HEK293 (cell line): Measurements from ENCODE around the gene TRIM72.
A peak's percentile ranks its signal among the peaks of the same experiment; 100 is the strongest.

ENCODE experiments used
- CTCF ChIA-PET: fragments of 350-600 bp; formaldehyde crosslinking; extraction: SDS; loops from one replicate; lab custom pipeline; 2021; ENCODE audit warnings: antibody characterized with exemption; lab: Yijun Ruan, JAX
- POLR2A ChIA-PET: fragments of 300-600 bp; formaldehyde crosslinking; extraction: SDS; loops from one replicate; lab custom pipeline; 2020; ENCODE audit warnings: antibody characterized with exemption, inconsistent platforms; lab: Yijun Ruan, JAX
- H3K27ac ChIP-seq: fragments of 200-500 bp; sonication (Bioruptor generic); 2 replicates; pipeline ENCODE4 v1.5.1; 2014; ENCODE audit warnings: low read depth, low read length, control low read depth, inconsistent platforms; ENCODE audit errors: extremely low read depth
- H3K36me3 ChIP-seq, 2 experiments: fragments of 200-500 bp in 1 of 2; sonication (Bioruptor generic) in 1 of 2; 1 replicate in 1 of 2; 2 replicates in 1 of 2; pipeline ENCODE4 v1.5.1; 2014 to 2017; ENCODE audit warnings: inconsistent platforms in 2 of 2, low read length in 2 of 2; ENCODE audit not compliant: control insufficient read depth in 2 of 2, insufficient read depth in 1 of 2
- H3K4me1 ChIP-seq: fragments of 200-500 bp; sonication (Bioruptor generic); 2 replicates; pipeline ENCODE4 v1.5.1; 2014; ENCODE audit warnings: mild to moderate bottlenecking, low read length, inconsistent platforms; ENCODE audit not compliant: control insufficient read depth, insufficient read depth
- H3K4me3 ChIP-seq: 2 replicates; pipeline ENCODE4 v1.5.1; 2011; ENCODE audit warnings: low read depth, mild to moderate bottlenecking, control low read depth, low read length, moderate library complexity
- H3K9me3 ChIP-seq: fragments of 200-500 bp; sonication (Bioruptor generic); 2 replicates; pipeline ENCODE4 v1.5.1; 2014; ENCODE audit warnings: low read depth, low read length, inconsistent platforms; ENCODE audit not compliant: control insufficient read depth, insufficient read depth
- EGR2 ChIP-seq: fragments of 450-650 bp; formaldehyde crosslinking; IDR thresholded peaks from 2 replicates; pipeline ENCODE4 v1.5.1; 2016; ENCODE audit warnings: low read depth, missing biosample characterization, missing genetic modification characterization
- MZF1 ChIP-seq: fragments of 450-650 bp; formaldehyde crosslinking; IDR thresholded peaks from 2 replicates; pipeline ENCODE4 v1.5.1; 2017; ENCODE audit warnings: missing biosample characterization, missing genetic modification characterization, borderline replicate concordance
- ZBTB17 ChIP-seq: fragments of 450-650 bp; formaldehyde crosslinking; IDR thresholded peaks from 2 replicates; pipeline ENCODE4 v1.5.1; 2016; ENCODE audit warnings: missing biosample characterization, missing genetic modification characterization
- ZBTB48 ChIP-seq: fragments of 450-650 bp; formaldehyde crosslinking; IDR thresholded peaks from 2 replicates; pipeline ENCODE4 v1.5.1; 2016; ENCODE audit warnings: missing biosample characterization, missing genetic modification characterization
- ZNF138 ChIP-seq: fragments of 450-650 bp; formaldehyde crosslinking; IDR thresholded peaks from 2 replicates; pipeline ENCODE4 v1.5.1; 2016; ENCODE audit warnings: missing biosample characterization, missing genetic modification characterization, borderline replicate concordance
- ZNF140 ChIP-seq: fragments of 450-650 bp; formaldehyde crosslinking; IDR thresholded peaks from 2 replicates; pipeline ENCODE4 v1.5.1; 2016; ENCODE audit warnings: missing biosample characterization, missing genetic modification characterization
- ZNF18 ChIP-seq: fragments of 450-650 bp; formaldehyde crosslinking; IDR thresholded peaks from 2 replicates; pipeline ENCODE4 v1.5.1; 2016; ENCODE audit warnings: missing biosample characterization, missing genetic modification characterization
- ZNF221 ChIP-seq: fragments of 450-650 bp; formaldehyde crosslinking; IDR thresholded peaks from 2 replicates; pipeline ENCODE4 v1.5.1; 2017; ENCODE audit warnings: missing biosample characterization, missing genetic modification characterization, borderline replicate concordance
- ZNF280D ChIP-seq: fragments of 450-650 bp; formaldehyde crosslinking; IDR thresholded peaks from 2 replicates; pipeline ENCODE4 v1.5.1; 2016; ENCODE audit warnings: missing biosample characterization, missing genetic modification characterization
- ZNF302 ChIP-seq: fragments of 450-650 bp; formaldehyde crosslinking; IDR thresholded peaks from 2 replicates; pipeline ENCODE4 v1.5.1; 2016; ENCODE audit warnings: missing biosample characterization, missing genetic modification characterization, low read depth
- ZNF37A ChIP-seq: fragments of 450-650 bp; IDR thresholded peaks from 2 replicates; pipeline ENCODE4 v1.5.1; 2018; ENCODE audit warnings: missing biosample characterization, missing genetic modification characterization
- ZNF501 ChIP-seq: fragments of 450-650 bp; formaldehyde crosslinking; IDR thresholded peaks from 2 replicates; pipeline ENCODE4 v1.5.1; 2016; ENCODE audit warnings: missing biosample characterization, missing genetic modification characterization
- ZNF561 ChIP-seq: fragments of 450-650 bp; IDR thresholded peaks from 2 replicates; pipeline ENCODE4 v1.5.1; 2018; ENCODE audit warnings: missing biosample characterization, missing genetic modification characterization, borderline replicate concordance
- ZNF623 ChIP-seq: fragments of 450-650 bp; formaldehyde crosslinking; IDR thresholded peaks from 2 replicates; pipeline ENCODE4 v1.5.1; 2016; ENCODE audit warnings: missing biosample characterization, missing genetic modification characterization
- ZNF624 ChIP-seq: fragments of 450-650 bp; formaldehyde crosslinking; IDR thresholded peaks from 2 replicates; pipeline ENCODE4 v1.5.1; 2017; ENCODE audit warnings: missing biosample characterization, missing genetic modification characterization
- ZNF785 ChIP-seq: fragments of 450-650 bp; formaldehyde crosslinking; IDR thresholded peaks from 2 replicates; pipeline ENCODE4 v1.5.1; 2016; ENCODE audit warnings: missing biosample characterization, missing genetic modification characterization
- ZNF837 ChIP-seq: fragments of 450-650 bp; formaldehyde crosslinking; IDR thresholded peaks from 2 replicates; pipeline ENCODE4 v1.5.1; 2016; ENCODE audit warnings: missing biosample characterization, missing genetic modification characterization
- TF ChIP-seq, protein P1 (sequence below): fragments of 450-650 bp; formaldehyde crosslinking; IDR thresholded peaks from 2 replicates; pipeline ENCODE4 v1.5.1; 2016; ENCODE audit warnings: missing biosample characterization, missing genetic modification characterization
- TF ChIP-seq, protein P2 (sequence below): fragments of 450-650 bp; formaldehyde crosslinking; IDR thresholded peaks from 2 replicates; pipeline ENCODE4 v1.5.1; 2016; ENCODE audit warnings: missing biosample characterization, missing genetic modification characterization
- TF ChIP-seq, protein P3 (sequence below): fragments of 450-650 bp; formaldehyde crosslinking; IDR thresholded peaks from 2 replicates; pipeline ENCODE4 v1.5.1; 2016; ENCODE audit warnings: missing biosample characterization, missing genetic modification characterization

TRIM72 gene

DNA sequence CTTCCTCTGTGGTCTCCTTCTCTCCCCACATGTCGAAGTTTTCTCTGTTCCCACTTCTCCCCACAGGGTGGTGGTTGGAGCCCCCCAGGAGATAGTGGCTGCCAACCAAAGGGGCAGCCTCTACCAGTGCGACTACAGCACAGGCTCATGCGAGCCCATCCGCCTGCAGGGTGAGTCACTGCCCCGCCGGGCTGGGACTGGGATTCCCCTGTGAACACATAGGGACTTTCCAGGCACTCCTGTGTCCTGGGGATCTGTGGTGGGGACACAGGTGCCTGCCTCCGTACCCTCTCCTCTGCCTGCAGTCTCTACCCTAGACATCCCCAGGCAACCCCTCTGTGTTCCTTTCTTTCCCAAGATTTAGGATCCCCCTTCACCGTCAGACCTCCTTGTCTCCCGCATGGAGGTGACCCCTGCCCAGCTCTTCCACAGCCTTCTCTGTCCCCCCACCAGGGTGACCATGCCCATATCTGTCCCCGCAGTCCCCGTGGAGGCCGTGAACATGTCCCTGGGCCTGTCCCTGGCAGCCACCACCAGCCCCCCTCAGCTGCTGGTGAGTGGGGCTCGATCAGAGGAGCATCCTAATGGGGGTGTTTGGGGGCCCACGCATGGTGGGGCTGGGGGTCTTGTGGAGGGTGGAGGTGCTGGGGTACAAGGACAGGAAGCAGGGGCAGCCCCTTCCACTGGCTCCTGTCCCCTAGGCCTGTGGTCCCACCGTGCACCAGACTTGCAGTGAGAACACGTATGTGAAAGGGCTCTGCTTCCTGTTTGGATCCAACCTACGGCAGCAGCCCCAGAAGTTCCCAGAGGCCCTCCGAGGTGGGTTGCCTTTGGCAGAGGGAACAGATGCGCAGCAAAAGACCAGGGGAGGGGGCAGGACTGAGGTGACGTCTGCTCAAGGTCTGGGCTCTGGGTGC lies 51.7 kb downstream of the TRIM72 start:
- no peak overlapping the region for H3K27ac ChIP-seq
- H3K4me1 ChIP-seq = no peaks in the 10 kb centered on the region
- TF ChIP-seq MZF1 (tag by site-specific recombination) (no peak), ZNF785 (tag by site-specific recombination) (no peak), ZNF140 (tag by site-specific recombination) (no peak), ZNF221 (tag by site-specific recombination) (no peak), ZNF18 (tag by site-specific recombination) (no peak), ZNF280D (tag by site-specific recombination) (no peak)
- no peak overlapping the region for H3K4me3 ChIP-seq
- no peaks in the 10 kb centered on the region for H3K9me3 ChIP-seq
- H3K36me3 ChIP-seq = no peaks in the 10 kb centered on the region
- POLR2A ChIA-PET = interaction anchor here (0.7 kb wide), 1 partner anchor 86 kb away, joined by 3 read pairs; the partner anchor contains the start of gene FUS
- CTCF ChIA-PET = no interaction called here

DNA sequence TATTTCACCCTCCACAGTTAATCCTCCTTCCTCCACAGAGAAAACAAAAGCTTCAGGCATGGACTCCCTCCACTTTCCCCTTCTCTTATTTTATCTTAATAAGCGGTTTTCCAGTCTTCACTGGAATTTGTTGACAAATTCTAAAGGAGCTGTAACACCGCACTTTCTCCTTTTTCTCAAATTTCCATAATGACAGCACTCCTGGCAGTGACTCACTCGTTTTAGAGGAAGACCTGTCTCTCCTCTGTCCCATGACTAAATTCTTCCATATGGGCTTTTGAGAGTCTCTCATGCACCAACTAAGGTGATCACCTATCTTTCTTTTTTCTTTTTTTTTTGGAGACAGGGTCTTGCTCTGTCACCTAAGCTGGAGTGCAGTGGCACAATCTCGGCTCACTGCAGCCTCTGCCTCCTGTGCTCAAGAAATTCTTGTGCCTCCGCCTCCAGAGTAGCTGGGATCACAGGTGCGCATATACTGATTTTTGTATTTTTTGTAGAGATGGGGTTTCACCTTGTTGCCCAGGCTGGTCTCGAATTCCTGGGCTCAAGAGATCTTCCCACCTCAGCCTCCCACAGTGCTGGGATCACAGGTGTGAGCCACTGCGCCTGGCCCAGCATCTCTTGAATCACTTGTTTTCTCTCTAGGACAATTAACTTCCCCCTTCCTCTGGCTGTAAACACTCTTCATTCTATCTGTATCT lies 53.6 kb downstream of the TRIM72 start:
- no peak overlapping the region for H3K27ac ChIP-seq
- no peaks in the 10 kb centered on the region for H3K9me3 ChIP-seq
- no peaks in the 10 kb centered on the region for H3K4me1 ChIP-seq
- CTCF ChIA-PET = interaction anchor here (0.7 to 0.9 kb wide), 2 partner anchors 27 to 175 kb away, joined by 3 to 5 read pairs; partner anchors contain the start of gene ZNF843
- H3K4me3 ChIP-seq = no peak overlapping the region
- no peaks in the 10 kb centered on the region for H3K36me3 ChIP-seq
- POLR2A ChIA-PET = interaction anchor here (1.1 kb wide), 1 partner anchor 87 kb away, joined by 3 read pairs; the partner anchor contains the start of gene FUS
- no peak for TF ChIP-seq ZNF501 (tag by site-specific recombination)
- no peak for TF ChIP-seq ZNF561
- TF ChIP-seq ZNF302 (tag by site-specific recombination) = no peak
- TF ChIP-seq, protein P1, sequence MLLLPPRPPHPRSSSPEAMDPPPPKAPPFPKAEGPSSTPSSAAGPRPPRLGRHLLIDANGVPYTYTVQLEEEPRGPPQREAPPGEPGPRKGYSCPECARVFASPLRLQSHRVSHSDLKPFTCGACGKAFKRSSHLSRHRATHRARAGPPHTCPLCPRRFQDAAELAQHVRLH = no peak
- no peak for TF ChIP-seq ZNF624 (tag by site-specific recombination)
- no peak for TF ChIP-seq ZNF138 (tag by site-specific recombination)
- TF ChIP-seq ZNF623 (tag by site-specific recombination) = no peak
- TF ChIP-seq ZBTB17 (tag by site-specific recombination) = peak; percentile 40; the same call in 1 of the 2 replicates
- no peak for TF ChIP-seq ZNF837 (tag by site-specific recombination)
- TF ChIP-seq ZBTB48 (tag by site-specific recombination) = no peak
- TF ChIP-seq, protein P2, sequence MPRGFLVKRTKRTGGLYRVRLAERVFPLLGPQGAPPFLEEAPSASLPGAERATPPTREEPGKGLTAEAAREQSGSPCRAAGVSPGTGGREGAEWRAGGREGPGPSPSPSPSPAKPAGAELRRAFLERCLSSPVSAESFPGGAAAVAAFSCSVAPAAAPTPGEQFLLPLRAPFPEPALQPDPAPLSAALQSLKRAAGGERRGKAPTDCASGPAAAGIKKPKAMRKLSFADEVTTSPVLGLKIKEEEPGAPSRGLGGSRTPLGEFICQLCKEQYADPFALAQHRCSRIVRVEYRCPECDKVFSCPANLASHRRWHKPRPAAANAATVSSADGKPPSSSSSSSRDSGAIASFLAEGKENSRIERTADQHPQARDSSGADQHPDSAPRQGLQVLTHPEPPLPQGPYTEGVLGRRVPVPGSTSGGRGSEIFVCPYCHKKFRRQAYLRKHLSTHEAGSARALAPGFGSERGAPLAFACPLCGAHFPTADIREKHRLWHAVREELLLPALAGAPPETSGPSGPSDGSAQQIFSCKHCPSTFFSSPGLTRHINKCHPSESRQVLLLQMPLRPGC = peak; percentile 79; the same call in 1 of the 2 replicates
- no peak for TF ChIP-seq ZNF37A (tag by site-specific recombination)
- no peak for TF ChIP-seq EGR2 (tag by site-specific recombination)
- TF ChIP-seq, protein P3, sequence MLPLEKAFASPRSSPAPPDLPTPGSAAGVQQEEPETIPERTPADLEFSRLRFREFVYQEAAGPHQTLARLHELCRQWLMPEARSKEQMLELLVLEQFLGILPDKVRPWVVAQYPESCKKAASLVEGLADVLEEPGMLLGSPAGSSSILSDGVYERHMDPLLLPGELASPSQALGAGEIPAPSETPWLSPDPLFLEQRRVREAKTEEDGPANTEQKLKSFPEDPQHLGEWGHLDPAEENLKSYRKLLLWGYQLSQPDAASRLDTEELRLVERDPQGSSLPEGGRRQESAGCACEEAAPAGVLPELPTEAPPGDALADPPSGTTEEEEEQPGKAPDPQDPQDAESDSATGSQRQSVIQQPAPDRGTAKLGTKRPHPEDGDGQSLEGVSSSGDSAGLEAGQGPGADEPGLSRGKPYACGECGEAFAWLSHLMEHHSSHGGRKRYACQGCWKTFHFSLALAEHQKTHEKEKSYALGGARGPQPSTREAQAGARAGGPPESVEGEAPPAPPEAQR (tag by site-specific recombination) = no peak
